ENCODE results near the gene TRIOBP. TPM values are rescaled to one million over a fixed set of nuclear protein-coding genes. Genes with fewer than 3 reads are reported as not detected.

TRIOBP gene
- total and polyA plus RNA-seq, 2 of the 13 experiments (the other 11 are each of a cell fraction or from before 2014, with no cell fraction given), result 6.1 to 15.4 TPM

DNA sequence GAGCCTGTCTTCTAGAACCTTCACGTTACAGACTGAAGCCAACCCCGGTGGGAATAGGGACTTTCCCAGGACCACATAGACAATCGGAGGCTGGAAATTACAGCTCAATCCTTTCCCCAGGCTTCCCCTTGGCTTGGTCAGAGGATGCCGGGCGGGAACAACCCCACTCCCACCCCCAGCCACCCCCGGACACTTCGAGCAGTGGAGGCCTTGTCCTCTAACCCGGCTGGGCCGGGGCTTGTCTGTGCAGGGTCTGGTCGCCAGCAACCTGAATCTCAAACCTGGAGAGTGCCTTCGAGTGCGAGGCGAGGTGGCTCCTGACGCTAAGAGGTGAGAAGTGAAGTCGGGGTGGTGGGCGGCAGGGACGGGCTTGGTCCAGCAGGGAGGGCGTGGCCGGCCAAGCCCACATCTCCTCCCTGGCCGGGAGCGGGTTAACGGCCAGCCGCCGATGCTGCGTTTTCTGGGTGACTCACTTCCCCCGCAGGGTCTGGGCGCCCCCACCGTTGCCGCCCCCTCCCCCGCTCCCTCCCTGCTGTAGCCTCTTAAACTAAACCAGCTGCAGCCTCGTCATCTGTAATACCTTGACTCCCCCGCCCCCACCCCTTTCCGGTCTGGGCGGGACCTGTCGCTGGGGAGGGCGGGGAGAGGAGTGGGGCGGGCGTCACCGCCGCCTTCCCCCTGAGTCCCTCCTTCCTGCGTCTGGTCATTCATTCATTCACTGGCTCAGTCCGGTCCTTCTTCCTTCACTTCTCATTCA is 19.9 kb upstream of the TRIOBP start (continued):
- TF ChIP-seq, protein P1, sequence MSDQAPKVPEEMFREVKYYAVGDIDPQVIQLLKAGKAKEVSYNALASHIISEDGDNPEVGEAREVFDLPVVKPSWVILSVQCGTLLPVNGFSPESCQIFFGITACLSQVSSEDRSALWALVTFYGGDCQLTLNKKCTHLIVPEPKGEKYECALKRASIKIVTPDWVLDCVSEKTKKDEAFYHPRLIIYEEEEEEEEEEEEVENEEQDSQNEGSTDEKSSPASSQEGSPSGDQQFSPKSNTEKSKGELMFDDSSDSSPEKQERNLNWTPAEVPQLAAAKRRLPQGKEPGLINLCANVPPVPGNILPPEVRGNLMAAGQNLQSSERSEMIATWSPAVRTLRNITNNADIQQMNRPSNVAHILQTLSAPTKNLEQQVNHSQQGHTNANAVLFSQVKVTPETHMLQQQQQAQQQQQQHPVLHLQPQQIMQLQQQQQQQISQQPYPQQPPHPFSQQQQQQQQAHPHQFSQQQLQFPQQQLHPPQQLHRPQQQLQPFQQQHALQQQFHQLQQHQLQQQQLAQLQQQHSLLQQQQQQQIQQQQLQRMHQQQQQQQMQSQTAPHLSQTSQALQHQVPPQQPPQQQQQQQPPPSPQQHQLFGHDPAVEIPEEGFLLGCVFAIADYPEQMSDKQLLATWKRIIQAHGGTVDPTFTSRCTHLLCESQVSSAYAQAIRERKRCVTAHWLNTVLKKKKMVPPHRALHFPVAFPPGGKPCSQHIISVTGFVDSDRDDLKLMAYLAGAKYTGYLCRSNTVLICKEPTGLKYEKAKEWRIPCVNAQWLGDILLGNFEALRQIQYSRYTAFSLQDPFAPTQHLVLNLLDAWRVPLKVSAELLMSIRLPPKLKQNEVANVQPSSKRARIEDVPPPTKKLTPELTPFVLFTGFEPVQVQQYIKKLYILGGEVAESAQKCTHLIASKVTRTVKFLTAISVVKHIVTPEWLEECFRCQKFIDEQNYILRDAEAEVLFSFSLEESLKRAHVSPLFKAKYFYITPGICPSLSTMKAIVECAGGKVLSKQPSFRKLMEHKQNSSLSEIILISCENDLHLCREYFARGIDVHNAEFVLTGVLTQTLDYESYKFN (CRISPR knock-in tag; conservative IDR thresholded peaks at IDR 0.05), result peak; percentile 62; the same call in 1 of the 2 replicates
- peak in 1 of 2 experiments; percentile 61; a peak in 1 of 4 replicates for TF ChIP-seq KLF16 (CRISPR knock-in tag; IDR thresholded peaks at IDR 0.05)
- TF ChIP-seq, protein P2, sequence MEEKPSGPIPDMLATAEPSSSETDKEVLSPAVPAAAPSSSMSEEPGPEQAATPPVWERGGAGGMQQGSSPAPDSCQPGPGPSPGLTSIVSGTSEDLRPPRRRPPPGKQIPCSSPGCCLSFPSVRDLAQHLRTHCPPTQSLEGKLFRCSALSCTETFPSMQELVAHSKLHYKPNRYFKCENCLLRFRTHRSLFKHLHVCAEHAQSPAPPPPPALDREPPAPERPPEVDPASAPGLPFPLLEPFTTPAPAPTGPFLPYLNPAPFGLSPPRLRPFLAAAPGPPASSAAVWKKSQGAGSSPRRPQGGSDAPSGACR (CRISPR knock-in tag; IDR thresholded peaks at IDR 0.05), result 0 out of 2 replicates have a peak, but pooled peaks have one; percentile 33
- peak; percentile 17; the same call in 1 of the 2 replicates for TF ChIP-seq HIVEP1 (CRISPR knock-in tag; IDR thresholded peaks at IDR 0.05)
- TF ChIP-seq GFI1 (CRISPR knock-in tag; IDR thresholded peaks at IDR 0.05; ENCODE audit: borderline replicate concordance), result peak; percentile 51; the same call in 1 of the 2 replicates
- no peak for TF ChIP-seq GABPA (IDR thresholded peaks at IDR 0.05; ENCODE audit: low read depth, low read length)
- peak; percentile 77 for TF ChIP-seq GABPA (CRISPR knock-in tag; IDR thresholded peaks at IDR 0.05; ENCODE audit: low read depth)
- no peak for TF ChIP-seq SP1 (IDR thresholded peaks at IDR 0.05)
- peak; percentile 77 for TF ChIP-seq SP1 (CRISPR knock-in tag; IDR thresholded peaks at IDR 0.05)
- TF ChIP-seq SAP130 (CRISPR knock-in tag; IDR thresholded peaks at IDR 0.05; ENCODE audit: low read depth), result peak; percentile 81
- TF ChIP-seq, protein P3, sequence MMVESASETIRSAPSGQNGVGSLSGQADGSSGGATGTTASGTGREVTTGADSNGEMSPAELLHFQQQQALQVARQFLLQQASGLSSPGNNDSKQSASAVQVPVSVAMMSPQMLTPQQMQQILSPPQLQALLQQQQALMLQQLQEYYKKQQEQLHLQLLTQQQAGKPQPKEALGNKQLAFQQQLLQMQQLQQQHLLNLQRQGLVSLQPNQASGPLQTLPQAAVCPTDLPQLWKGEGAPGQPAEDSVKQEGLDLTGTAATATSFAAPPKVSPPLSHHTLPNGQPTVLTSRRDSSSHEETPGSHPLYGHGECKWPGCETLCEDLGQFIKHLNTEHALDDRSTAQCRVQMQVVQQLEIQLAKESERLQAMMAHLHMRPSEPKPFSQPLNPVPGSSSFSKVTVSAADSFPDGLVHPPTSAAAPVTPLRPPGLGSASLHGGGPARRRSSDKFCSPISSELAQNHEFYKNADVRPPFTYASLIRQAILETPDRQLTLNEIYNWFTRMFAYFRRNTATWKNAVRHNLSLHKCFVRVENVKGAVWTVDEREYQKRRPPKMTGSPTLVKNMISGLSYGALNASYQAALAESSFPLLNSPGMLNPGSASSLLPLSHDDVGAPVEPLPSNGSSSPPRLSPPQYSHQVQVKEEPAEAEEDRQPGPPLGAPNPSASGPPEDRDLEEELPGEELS (CRISPR knock-in tag; IDR thresholded peaks at IDR 0.05), result 0 out of 2 replicates have a peak, but pooled peaks have one; percentile 11
- TF ChIP-seq, protein P4, sequence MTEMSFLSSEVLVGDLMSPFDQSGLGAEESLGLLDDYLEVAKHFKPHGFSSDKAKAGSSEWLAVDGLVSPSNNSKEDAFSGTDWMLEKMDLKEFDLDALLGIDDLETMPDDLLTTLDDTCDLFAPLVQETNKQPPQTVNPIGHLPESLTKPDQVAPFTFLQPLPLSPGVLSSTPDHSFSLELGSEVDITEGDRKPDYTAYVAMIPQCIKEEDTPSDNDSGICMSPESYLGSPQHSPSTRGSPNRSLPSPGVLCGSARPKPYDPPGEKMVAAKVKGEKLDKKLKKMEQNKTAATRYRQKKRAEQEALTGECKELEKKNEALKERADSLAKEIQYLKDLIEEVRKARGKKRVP (CRISPR knock-in tag; IDR thresholded peaks at IDR 0.05), result 0 out of 4 replicates have a peak, but pooled peaks of 1 of the 2 experiments have one; percentile 13
- TF ChIP-seq KLF11 (CRISPR knock-in tag; IDR thresholded peaks at IDR 0.05), result peak; percentile 32; the same call in 1 of the 2 replicates
- TF ChIP-seq, protein P5, sequence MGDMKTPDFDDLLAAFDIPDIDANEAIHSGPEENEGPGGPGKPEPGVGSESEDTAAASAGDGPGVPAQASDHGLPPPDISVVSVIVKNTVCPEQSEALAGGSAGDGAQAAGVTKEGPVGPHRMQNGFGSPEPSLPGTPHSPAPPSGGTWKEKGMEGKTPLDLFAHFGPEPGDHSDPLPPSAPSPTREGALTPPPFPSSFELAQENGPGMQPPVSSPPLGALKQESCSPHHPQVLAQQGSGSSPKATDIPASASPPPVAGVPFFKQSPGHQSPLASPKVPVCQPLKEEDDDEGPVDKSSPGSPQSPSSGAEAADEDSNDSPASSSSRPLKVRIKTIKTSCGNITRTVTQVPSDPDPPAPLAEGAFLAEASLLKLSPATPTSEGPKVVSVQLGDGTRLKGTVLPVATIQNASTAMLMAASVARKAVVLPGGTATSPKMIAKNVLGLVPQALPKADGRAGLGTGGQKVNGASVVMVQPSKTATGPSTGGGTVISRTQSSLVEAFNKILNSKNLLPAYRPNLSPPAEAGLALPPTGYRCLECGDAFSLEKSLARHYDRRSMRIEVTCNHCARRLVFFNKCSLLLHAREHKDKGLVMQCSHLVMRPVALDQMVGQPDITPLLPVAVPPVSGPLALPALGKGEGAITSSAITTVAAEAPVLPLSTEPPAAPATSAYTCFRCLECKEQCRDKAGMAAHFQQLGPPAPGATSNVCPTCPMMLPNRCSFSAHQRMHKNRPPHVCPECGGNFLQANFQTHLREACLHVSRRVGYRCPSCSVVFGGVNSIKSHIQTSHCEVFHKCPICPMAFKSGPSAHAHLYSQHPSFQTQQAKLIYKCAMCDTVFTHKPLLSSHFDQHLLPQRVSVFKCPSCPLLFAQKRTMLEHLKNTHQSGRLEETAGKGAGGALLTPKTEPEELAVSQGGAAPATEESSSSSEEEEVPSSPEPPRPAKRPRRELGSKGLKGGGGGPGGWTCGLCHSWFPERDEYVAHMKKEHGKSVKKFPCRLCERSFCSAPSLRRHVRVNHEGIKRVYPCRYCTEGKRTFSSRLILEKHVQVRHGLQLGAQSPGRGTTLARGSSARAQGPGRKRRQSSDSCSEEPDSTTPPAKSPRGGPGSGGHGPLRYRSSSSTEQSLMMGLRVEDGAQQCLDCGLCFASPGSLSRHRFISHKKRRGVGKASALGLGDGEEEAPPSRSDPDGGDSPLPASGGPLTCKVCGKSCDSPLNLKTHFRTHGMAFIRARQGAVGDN (CRISPR knock-in tag; IDR thresholded peaks at IDR 0.05), result peak; percentile 81
- TF ChIP-seq ZNF788 (CRISPR knock-in tag; IDR thresholded peaks at IDR 0.05; ENCODE audit: borderline replicate concordance), result peak; percentile 49; the same call in 1 of the 2 replicates
- peak; percentile 21; the same call in 1 of the 2 replicates for TF ChIP-seq ELF3 (CRISPR knock-in tag; IDR thresholded peaks at IDR 0.05)
- no peak for TF ChIP-seq NAIF1 (CRISPR knock-in tag; IDR thresholded peaks at IDR 0.05; ENCODE audit: borderline replicate concordance)
- peak; percentile 85 for TF ChIP-seq SP5 (CRISPR knock-in tag; IDR thresholded peaks at IDR 0.05; ENCODE audit: borderline replicate concordance, low read depth)
